MM.1S (cell line): ENCODE data around the gene HSD17B14.

ENCODE experiments used
- DNase-seq: peaks from one replicate; pipeline ENCODE4 v3.0.0-alpha.2; 2015
- H2AFZ ChIP-seq: fragments of 300-600 bp; sonication (generic); 2 replicates; pipeline ENCODE4 v1.6.0; 2016; ENCODE audit warnings: antibody characterized with exemption, low read length
- H3F3A ChIP-seq: fragments of 300-600 bp; sonication (generic); 2 replicates; pipeline ENCODE4 v1.6.1; 2016; ENCODE audit warnings: mild to moderate bottlenecking, antibody characterized with exemption, low read length, moderate library complexity, mixed read lengths; ENCODE audit not compliant: insufficient read depth
- H3K27ac ChIP-seq: fragments of 300-600 bp; sonication (generic); 2 replicates; pipeline ENCODE4 v1.5.1; 2016; ENCODE audit warnings: mild to moderate bottlenecking, low read length
- H3K27me3 ChIP-seq: fragments of 300-600 bp; sonication (generic); replicated peaks from 2 replicates; pipeline ENCODE4 v1.6.0; 2016; ENCODE audit warnings: low read length; ENCODE audit not compliant: insufficient read depth
- H3K36me3 ChIP-seq: fragments of 300-600 bp; sonication (generic); replicated peaks from 2 replicates; pipeline ENCODE4 v1.6.1; 2016; ENCODE audit warnings: mild to moderate bottlenecking, low read length, mixed read lengths; ENCODE audit not compliant: insufficient read depth
- H3K4me1 ChIP-seq: fragments of 300-600 bp; sonication (generic); 2 replicates; pipeline ENCODE4 v1.6.1; 2016; ENCODE audit warnings: low read length, mixed read lengths
- H3K4me2 ChIP-seq: fragments of 300-600 bp; sonication (generic); 2 replicates; pipeline ENCODE4 v1.6.0; 2016; ENCODE audit warnings: low read depth, low read length
- H3K4me3 ChIP-seq: fragments of 300-600 bp; sonication (generic); 2 replicates; pipeline ENCODE4 v1.5.1; 2016; ENCODE audit warnings: low read length, mixed read lengths
- H3K79me2 ChIP-seq: fragments of 300-600 bp; sonication (generic); 2 replicates; pipeline ENCODE4 v1.6.1; 2016; ENCODE audit warnings: mixed run types, low read length, mixed read lengths
- H3K9ac ChIP-seq: fragments of 300-600 bp; sonication (generic); 2 replicates; pipeline ENCODE4 v1.6.1; 2016; ENCODE audit warnings: low read length, mixed read lengths
- H3K9me2 ChIP-seq: fragments of 300-600 bp; sonication (generic); replicated peaks from 2 replicates; pipeline ENCODE4 v1.6.1; 2016; ENCODE audit warnings: mild to moderate bottlenecking, low read length, mixed read lengths; ENCODE audit not compliant: insufficient read depth
- H3K9me3 ChIP-seq: fragments of 300-600 bp; sonication (generic); replicated peaks from 2 replicates; pipeline ENCODE4 v1.6.1; 2016; ENCODE audit warnings: mild to moderate bottlenecking, low read length, mixed read lengths; ENCODE audit not compliant: insufficient read depth
- H4K20me1 ChIP-seq: fragments of 300-600 bp; sonication (generic); 2 replicates; pipeline ENCODE4 v1.6.1; 2016; ENCODE audit warnings: mild to moderate bottlenecking, low read length, moderate library complexity, mixed read lengths; ENCODE audit not compliant: insufficient read depth
- EZH2 ChIP-seq: fragments of 300-600 bp; sonication (generic); optimal IDR thresholded peaks from 2 replicates; pipeline ENCODE3; 2017; ENCODE audit warnings: low read depth, mild to moderate bottlenecking, antibody characterized with exemption, low read length, mixed read lengths
- EZH2phosphoT487 ChIP-seq: fragments of 300-600 bp; sonication (generic); IDR thresholded peaks from 2 replicates; pipeline ENCODE4 v1.6.1; 2018; ENCODE audit warnings: antibody characterized with exemption, low read length
- TF ChIP-seq, protein P1 (sequence below): fragments of 300-600 bp; sonication (generic); IDR thresholded peaks from 2 replicates; pipeline ENCODE4 v1.5.1; 2016; ENCODE audit warnings: antibody characterized with exemption, low read length, mixed read lengths

Gene HSD17B14

DNA sequence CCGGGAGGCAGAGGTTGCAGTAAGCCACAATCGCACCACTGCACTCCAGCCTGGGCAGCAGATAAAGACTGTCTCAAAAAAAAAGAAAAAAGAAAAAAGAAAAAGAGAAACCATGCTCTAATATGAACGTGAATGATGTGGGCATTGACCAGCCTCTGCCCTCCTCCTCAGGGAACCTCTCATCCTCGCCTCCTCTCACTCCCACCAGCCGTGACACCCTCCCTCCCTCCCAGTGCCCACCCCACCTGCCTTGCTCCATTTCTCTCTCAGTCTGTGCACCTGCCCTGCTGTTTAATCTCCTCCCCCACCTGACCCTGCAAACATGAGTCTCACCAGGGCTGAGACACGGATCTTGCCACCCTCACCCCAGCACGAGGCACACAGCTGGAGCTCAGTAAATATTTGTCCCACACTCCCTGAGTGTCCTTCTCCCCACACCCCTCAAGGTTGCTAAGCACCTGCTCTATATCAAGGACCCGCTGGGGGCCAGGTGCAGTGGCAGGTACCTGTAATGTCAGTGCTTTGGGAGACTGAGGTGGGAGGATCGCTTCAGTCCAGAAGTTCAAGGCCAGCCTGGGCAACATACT lies 18.0 kb downstream of the HSD17B14 start:
- no peak overlapping the region for H2AFZ ChIP-seq
- H3K4me3 ChIP-seq: no peak overlapping the region
- H3K79me2 ChIP-seq: no peaks in the 10 kb centered on the region
- no peak overlapping the region for H3K9ac ChIP-seq
- H3K36me3 ChIP-seq: no peaks in the 10 kb centered on the region
- no peaks in the 10 kb centered on the region for H3K9me2 ChIP-seq
- TF ChIP-seq, protein P1, sequence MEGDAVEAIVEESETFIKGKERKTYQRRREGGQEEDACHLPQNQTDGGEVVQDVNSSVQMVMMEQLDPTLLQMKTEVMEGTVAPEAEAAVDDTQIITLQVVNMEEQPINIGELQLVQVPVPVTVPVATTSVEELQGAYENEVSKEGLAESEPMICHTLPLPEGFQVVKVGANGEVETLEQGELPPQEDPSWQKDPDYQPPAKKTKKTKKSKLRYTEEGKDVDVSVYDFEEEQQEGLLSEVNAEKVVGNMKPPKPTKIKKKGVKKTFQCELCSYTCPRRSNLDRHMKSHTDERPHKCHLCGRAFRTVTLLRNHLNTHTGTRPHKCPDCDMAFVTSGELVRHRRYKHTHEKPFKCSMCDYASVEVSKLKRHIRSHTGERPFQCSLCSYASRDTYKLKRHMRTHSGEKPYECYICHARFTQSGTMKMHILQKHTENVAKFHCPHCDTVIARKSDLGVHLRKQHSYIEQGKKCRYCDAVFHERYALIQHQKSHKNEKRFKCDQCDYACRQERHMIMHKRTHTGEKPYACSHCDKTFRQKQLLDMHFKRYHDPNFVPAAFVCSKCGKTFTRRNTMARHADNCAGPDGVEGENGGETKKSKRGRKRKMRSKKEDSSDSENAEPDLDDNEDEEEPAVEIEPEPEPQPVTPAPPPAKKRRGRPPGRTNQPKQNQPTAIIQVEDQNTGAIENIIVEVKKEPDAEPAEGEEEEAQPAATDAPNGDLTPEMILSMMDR: no peak
- no peak for TF ChIP-seq EZH2phosphoT487
- H3F3A ChIP-seq: peaks cover 5% of the 10 kb centered on the region; the same call in 1 of the 2 replicates
- peaks cover 13% of the 10 kb centered on the region for H3K4me1 ChIP-seq
- DNase-seq: peak; percentile 26
- no peak overlapping the region for H3K4me2 ChIP-seq
- H3K27ac ChIP-seq: no peak overlapping the region
- no peaks in the 10 kb centered on the region for H3K9me3 ChIP-seq
- H3K27me3 ChIP-seq: no peaks in the 10 kb centered on the region
- no peaks in the 10 kb centered on the region for H4K20me1 ChIP-seq

DNA sequence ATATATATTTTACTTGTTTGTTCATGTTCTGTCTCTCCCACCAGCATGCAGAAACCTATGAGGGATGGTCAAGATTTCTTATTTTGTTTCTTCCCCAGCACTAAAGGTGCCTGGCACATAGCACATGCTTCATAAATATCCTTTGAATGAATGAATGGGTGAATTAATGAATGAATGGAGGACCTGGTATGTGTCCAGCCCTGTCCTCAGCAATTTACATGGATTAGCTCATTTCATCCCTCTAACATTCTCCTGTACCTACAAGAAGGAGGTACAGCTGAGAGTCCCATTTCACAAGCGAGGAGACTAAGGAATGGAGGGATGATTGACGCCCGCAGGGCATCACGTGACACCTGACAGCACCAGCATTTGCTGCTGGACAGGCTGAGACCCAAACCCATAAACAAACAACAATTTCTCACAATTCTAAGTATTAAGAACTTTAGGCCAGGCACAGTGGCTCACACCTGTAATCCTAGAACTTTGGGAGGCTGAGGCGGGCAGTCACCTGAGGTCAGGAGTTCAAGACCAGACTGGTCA lies 18.6 kb downstream of the HSD17B14 start:
- Histone ChIP-seq H3F3A (peaks cover 9% of the 10 kb centered on the region; the same call in 1 of the 2 replicates), H3K79me2 (no peaks in the 10 kb centered on the region), H4K20me1 (no peaks in the 10 kb centered on the region), H3K4me1 (peaks cover 14% of the 10 kb centered on the region), H3K9ac (no peak overlapping the region), H3K4me2 (no peak overlapping the region), H3K9me2 (no peaks in the 10 kb centered on the region), H2AFZ (no peak overlapping the region), H3K4me3 (no peak overlapping the region), H3K27me3 (no peaks in the 10 kb centered on the region), H3K36me3 (no peaks in the 10 kb centered on the region), H3K27ac (no peak overlapping the region), H3K9me3 (no peaks in the 10 kb centered on the region)
- no peak for DNase-seq
- TF ChIP-seq, protein P1: no peak
- TF ChIP-seq EZH2 (no peak), EZH2phosphoT487 (no peak)

DNA sequence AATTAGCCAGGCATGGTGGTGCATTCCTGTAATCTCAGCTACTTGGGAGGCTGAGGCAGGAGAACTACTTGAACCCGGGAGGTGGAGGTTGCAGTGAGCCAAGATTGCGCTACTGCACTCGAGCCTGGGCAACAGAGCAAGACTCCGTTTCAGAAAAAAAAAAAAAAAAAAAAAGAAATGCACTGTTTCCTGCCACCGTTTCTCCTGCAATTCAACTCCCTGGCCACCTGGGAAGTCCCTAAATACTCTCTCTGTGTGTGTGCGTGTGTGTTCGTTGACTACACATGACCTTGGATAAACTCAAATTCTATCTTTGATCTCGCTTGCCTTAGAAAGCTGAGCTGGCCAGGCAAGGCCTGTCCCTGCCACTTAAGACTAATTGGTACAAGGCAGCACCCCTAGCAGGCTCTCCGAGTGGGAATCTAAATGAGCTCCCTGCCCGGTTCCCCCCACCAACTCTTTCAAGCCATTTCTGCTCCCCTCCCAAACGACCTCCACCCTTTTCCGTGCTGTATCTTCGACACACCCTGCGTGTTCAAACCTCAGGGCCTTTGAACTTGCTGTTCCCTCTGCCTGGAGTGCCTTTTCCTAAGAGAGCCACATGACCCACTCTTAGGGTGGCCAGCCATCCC lies 20.3 kb downstream of the HSD17B14 start:
- TF ChIP-seq, protein P1: 0 out of 2 replicates have a peak, but pooled peaks have one; percentile 5
- no peak for TF ChIP-seq EZH2
- H3F3A ChIP-seq: peaks cover 16% of the 10 kb centered on the region; the same call in 1 of the 2 replicates
- no peaks in the 10 kb centered on the region for H4K20me1 ChIP-seq
- H3K4me3 ChIP-seq: no peak overlapping the region
- H3K79me2 ChIP-seq: no peaks in the 10 kb centered on the region
- H2AFZ ChIP-seq: peak overlapping the region; percentile 37
- no peaks in the 10 kb centered on the region for H3K9me2 ChIP-seq
- peak overlapping the region; percentile 31 for H3K4me2 ChIP-seq
- peaks cover 18% of the 10 kb centered on the region for H3K4me1 ChIP-seq
- peak overlapping the region; percentile 65; the same call in 1 of the 2 replicates for H3K27ac ChIP-seq
- H3K27me3 ChIP-seq: no peaks in the 10 kb centered on the region
- DNase-seq: peak; percentile 83
- peak overlapping the region; percentile 11; the same call in 1 of the 2 replicates for H3K9ac ChIP-seq
- no peaks in the 10 kb centered on the region for H3K36me3 ChIP-seq
- no peaks in the 10 kb centered on the region for H3K9me3 ChIP-seq
